ENCODE data around the gene BPIFB6.

GRCh38 chr20:32984196-32984595 lies 47.3 kb upstream of the BPIFB6 start:
- no peak for TF ChIP-seq POLR2A (IDR thresholded peaks at IDR 0.05)
- TF ChIP-seq EP300 (IDR thresholded peaks at IDR 0.05): no peak
